Nephron (organoid): ENCODE data around the gene NPLOC4.

Experiments used
- H3K27ac Mint-ChIP-seq, 3 experiments: 2 replicates each; pipeline ENCODE4 v1.8.0; 2020; ENCODE audit warnings: mixed read lengths in 3 of 3, mild to moderate bottlenecking in 2 of 3, moderate library complexity in 1 of 3
- H3K27me3 Mint-ChIP-seq: 2 replicates; pipeline ENCODE4 v1.8.0; 2021; ENCODE audit warnings: low read depth, mild to moderate bottlenecking, moderate library complexity, mixed read lengths
- H3K36me3 Mint-ChIP-seq: 2 replicates; pipeline ENCODE4 v1.8.0; 2020; ENCODE audit warnings: low read depth, mixed read lengths
- H3K4me1 Mint-ChIP-seq: 2 replicates; pipeline ENCODE4 v1.8.0; 2020; ENCODE audit warnings: mixed read lengths
- H3K4me3 Mint-ChIP-seq, 3 experiments: 2 replicates each; pipeline ENCODE4 v1.8.0; 2020; ENCODE audit warnings: mild to moderate bottlenecking in 3 of 3, mixed read lengths in 3 of 3, moderate library complexity in 2 of 3
- H3K9me3 Mint-ChIP-seq: 2 replicates; pipeline ENCODE4 v1.8.0; 2020; ENCODE audit warnings: mixed read lengths
- CTCF ChIP-seq, 3 experiments: fragments of 200-600 bp; sonication (generic); IDR thresholded peaks; one replicate each; pipeline ENCODE4 v1.5.0; 2021; ENCODE audit warnings: antibody characterized with exemption in 3 of 3; ENCODE audit not compliant: unreplicated experiment in 3 of 3

NPLOC4 gene

GRCh38 chr17:81599719-81600486 lies 37.0 kb downstream of the NPLOC4 start:
- H3K9me3 Mint-ChIP-seq: no peaks in the 10 kb centered on the region
- no peaks in the 10 kb centered on the region for H3K4me1 Mint-ChIP-seq
- peaks cover 53% of the 10 kb centered on the region for H3K36me3 Mint-ChIP-seq
- H3K27me3 Mint-ChIP-seq: no peaks in the 10 kb centered on the region
- no peak overlapping the region for H3K4me3 Mint-ChIP-seq
- H3K27ac Mint-ChIP-seq: no peak overlapping the region
- no peak for TF ChIP-seq CTCF (IDR thresholded peaks at IDR 0.05; ENCODE audit: unreplicated experiment in 3 of 3)

GRCh38 chr17:81593105-81593871 lies 43.6 kb downstream of the NPLOC4 start:
- H3K27ac Mint-ChIP-seq: no peak overlapping the region
- peaks cover 63% of the 10 kb centered on the region for H3K36me3 Mint-ChIP-seq
- H3K9me3 Mint-ChIP-seq: no peaks in the 10 kb centered on the region
- TF ChIP-seq CTCF (IDR thresholded peaks at IDR 0.05; ENCODE audit: unreplicated experiment in 3 of 3): no peak
- no peak overlapping the region for H3K4me3 Mint-ChIP-seq
- no peaks in the 10 kb centered on the region for H3K27me3 Mint-ChIP-seq
- no peaks in the 10 kb centered on the region for H3K4me1 Mint-ChIP-seq

DNA sequence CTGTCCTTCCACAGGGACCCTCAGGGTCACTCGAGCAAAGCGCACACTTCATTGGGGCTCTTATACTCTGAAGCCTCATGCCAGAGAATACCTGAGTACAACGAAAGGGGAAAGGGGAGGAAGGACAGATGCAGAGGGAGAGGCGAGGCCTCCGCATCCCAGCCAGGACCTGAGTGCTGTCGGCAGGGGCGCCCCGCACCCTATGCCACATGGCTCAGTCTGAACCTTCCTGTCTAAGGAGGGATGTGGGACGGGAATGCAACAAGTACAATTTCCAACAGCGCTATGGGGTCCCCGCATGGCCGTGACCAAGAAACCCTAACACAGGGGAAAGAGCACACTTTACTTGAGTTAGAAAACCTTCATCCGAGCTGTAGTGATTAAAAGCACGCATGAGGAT lies 44.9 kb downstream of the NPLOC4 start:
- H3K4me3 Mint-ChIP-seq: no peak overlapping the region
- TF ChIP-seq CTCF (IDR thresholded peaks at IDR 0.05; ENCODE audit: unreplicated experiment in 3 of 3): no peak
- no peaks in the 10 kb centered on the region for H3K27me3 Mint-ChIP-seq
- no peaks in the 10 kb centered on the region for H3K9me3 Mint-ChIP-seq
- peaks cover 66% of the 10 kb centered on the region for H3K36me3 Mint-ChIP-seq
- no peak overlapping the region for H3K27ac Mint-ChIP-seq
- H3K4me1 Mint-ChIP-seq: no peaks in the 10 kb centered on the region

DNA sequence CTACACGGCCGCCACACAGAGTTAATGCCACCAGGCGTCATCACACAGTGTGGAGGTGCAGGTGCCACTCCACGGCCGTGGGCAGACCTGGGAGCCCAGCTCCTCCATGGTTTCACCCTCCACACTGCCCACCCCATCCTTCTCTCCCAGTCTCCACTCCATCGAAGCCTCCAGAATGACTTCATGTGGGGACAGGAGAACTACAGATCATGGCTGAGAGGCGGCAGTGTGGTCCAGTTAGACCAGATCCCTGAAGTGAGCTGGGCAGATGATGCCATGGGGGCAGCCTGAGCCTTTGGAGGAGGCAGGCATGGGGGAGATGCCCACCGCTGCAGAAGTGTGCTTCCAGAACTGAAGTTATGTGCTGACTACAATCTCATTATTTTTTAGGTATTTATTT lies 46.8 kb downstream of the NPLOC4 start:
- no peaks in the 10 kb centered on the region for H3K27me3 Mint-ChIP-seq
- H3K9me3 Mint-ChIP-seq: no peaks in the 10 kb centered on the region
- H3K27ac Mint-ChIP-seq: no peak overlapping the region
- no peak overlapping the region for H3K4me3 Mint-ChIP-seq
- H3K4me1 Mint-ChIP-seq: no peaks in the 10 kb centered on the region
- no peak for TF ChIP-seq CTCF (IDR thresholded peaks at IDR 0.05; ENCODE audit: unreplicated experiment in 3 of 3)
- H3K36me3 Mint-ChIP-seq: peaks cover 75% of the 10 kb centered on the region

GRCh38 chr17:81589612-81590011 lies 47.3 kb downstream of the NPLOC4 start:
- H3K36me3 Mint-ChIP-seq: peaks cover 76% of the 10 kb centered on the region
- no peaks in the 10 kb centered on the region for H3K27me3 Mint-ChIP-seq
- H3K9me3 Mint-ChIP-seq: no peaks in the 10 kb centered on the region
- H3K27ac Mint-ChIP-seq: no peak overlapping the region
- H3K4me3 Mint-ChIP-seq: no peak overlapping the region
- TF ChIP-seq CTCF (IDR thresholded peaks at IDR 0.05; ENCODE audit: unreplicated experiment in 3 of 3): no peak
- no peaks in the 10 kb centered on the region for H3K4me1 Mint-ChIP-seq
